H1 (cell line): ENCODE results near the gene TMPRSS4.

ENCODE experiments used
- BACH1 ChIP-seq: IDR thresholded peaks from 2 replicates; pipeline ENCODE4 v1.6.1; 2012; ENCODE audit warnings: low read length, improper control_type of control experiment
- TF ChIP-seq, protein P1 (sequence below): IDR thresholded peaks from 2 replicates; pipeline ENCODE4 v1.6.1; 2011; ENCODE audit warnings: low read depth, mild to moderate bottlenecking, low read length; ENCODE audit not compliant: insufficient read depth

DNA sequence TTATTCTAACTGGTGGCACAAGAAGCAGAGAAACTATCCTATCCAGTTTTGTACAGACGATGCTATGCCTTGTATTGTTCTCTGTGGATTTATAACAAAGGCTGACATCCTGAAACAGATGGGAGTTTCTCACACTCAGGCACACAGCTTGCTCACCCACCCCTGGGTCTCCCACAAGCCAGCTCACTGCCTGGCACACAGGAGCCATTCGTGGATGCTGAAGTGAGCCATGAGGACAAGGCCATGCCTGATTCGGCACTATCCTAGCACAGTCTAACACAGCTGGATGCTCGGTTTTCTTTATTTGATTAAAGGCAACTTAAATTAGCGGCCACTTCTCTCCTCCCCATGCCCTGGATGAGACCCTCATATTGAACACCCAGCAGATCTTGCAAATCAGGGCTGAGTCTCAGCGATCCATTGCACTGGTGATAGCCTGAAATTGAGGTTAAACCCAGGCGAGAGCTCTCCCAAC, 25.7 kb upstream of the TMPRSS4 start:
- no peak for TF ChIP-seq BACH1
- TF ChIP-seq, protein P1, sequence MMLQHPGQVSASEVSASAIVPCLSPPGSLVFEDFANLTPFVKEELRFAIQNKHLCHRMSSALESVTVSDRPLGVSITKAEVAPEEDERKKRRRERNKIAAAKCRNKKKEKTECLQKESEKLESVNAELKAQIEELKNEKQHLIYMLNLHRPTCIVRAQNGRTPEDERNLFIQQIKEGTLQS = no peak
